Activated CD8-positive, alpha-beta memory T cell treated with anti-CD3 and anti-CD28 coated beads for 1 hour (primary cell): Measurements from ENCODE around the gene PWP1.
"Not testable (repeated sequence)": the region's sequence is repeated elsewhere in the genome, so short reads cannot be mapped to it uniquely, and the experiment has no call there.

Source experiments
- DNase-seq, 2 donors: peaks; one replicate each; pipeline ENCODE4 v3.0.0-alpha.2; 2020; ENCODE audit warnings: low read depth in 1 of 2; ENCODE audit errors: extremely low read depth in 1 of 2

Gene PWP1

DNA sequence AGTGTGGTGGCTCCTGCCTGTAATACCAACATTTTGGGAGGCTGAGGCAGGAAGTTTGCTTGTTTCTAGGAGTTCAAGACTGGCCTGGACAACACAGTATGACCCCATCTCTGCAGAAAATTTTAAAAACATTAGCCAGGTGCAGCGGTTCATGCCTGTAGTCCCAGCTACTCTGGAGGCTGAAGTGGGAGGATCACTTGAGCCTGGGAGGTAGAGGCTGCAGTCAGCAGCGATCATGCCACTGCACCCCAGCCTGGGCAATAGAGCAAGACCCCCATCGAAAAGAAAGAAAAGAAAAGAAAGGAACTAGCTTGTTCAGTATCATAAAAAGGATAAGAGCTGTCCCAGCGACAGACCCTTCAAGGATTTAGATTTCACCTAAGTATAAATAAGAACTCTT, 18.1 kb upstream of the PWP1 start:
- DNase-seq = no peak

DNA sequence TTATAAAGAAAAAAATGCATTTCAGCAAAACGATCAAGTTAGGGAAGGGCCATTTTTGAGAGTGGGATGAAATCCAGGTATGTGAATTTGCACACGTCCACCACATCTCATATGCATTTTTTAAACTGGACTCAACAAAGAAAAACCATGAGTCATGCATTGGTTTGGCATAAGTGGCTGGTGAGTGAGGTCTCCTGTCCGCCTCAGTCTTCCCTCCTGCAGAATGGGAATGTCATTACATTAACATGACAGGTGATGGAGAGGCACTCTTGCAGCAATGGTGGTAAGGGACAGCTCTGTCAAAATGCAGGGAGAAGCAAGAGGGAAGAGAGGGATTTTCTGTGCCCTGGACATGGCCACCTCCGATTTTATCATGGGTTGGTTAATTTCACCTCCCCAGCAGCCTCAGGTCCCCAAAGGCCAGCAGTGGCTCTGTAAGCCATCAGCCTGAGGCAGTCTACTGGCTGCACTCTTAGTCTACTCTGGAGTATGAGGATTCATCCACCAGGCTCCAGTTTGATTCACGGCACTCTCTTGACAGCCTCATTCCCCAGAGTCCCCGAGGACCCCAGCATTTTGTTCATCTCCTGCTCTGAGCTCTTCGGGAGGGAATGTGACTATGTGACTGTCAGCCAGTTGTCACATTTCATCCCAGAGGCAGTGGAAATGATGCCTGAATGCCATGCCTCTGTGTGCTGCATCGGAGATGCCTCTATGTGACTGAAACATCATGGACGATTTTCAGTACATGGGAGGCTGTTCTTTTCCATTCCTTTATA, 17.1 kb upstream of the PWP1 start:
- DNase-seq = no peak

- DNase-seq = no peak
Observed at GRCh38 chr12:107669946-107670345, 15.7 kb upstream of the PWP1 start.

- DNase-seq = no peak
Observed at GRCh38 chr12:107670999-107671643, 14.5 kb upstream of the PWP1 start.

- no peak for DNase-seq
Observed at GRCh38 chr12:107677671-107678070, 7.9 kb upstream of the PWP1 start.

DNA sequence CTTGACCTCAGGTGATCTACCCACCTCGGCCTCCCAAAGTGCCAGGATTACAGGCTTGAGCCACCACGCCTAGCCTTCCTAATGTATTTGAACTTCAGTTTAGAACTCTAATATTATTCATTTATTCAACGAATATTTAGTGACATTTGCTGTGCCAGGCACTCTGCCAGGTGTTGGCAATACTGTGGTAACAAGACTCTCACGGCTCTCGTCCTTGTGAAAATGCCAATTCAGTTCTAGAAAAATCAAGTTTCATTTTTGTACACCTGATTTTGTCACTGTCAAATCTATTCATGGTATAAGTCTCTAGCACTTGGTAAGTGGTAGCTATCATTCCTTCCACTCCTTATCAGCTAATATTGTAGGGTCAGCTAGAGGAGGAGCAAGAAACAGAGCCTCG, 6.3 kb upstream of the PWP1 start:
- DNase-seq = no peak

DNA sequence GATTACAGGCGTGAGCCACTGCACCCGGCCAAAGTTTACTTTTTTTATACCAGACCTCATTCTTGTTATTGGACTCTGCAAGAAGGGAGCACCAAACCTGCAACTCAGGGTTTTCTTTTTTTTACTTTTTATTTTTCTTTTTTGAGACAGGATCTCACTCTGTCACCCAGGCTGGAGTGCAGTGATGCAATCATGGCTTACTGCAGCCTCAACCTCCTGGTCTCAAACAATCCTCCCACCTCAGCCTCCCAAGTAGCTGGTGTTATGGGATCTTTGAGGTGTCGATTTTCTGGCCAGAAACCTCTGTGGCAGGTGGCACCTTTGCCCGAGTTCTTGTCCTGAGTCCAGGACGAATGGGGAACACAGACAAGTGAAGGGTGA, 4.2 kb upstream of the PWP1 start:
- DNase-seq = no peak

- DNase-seq = no peak
Observed at GRCh38 chr12:107681836-107682820, 3.5 kb upstream of the PWP1 start.

- no peak for DNase-seq
Observed at GRCh38 chr12:107684029-107684795, 1.4 kb upstream of the PWP1 start.

GRCh38 chr12:107684990-107685359, 624 bp upstream of the PWP1 start:
- no peak for DNase-seq

DNA sequence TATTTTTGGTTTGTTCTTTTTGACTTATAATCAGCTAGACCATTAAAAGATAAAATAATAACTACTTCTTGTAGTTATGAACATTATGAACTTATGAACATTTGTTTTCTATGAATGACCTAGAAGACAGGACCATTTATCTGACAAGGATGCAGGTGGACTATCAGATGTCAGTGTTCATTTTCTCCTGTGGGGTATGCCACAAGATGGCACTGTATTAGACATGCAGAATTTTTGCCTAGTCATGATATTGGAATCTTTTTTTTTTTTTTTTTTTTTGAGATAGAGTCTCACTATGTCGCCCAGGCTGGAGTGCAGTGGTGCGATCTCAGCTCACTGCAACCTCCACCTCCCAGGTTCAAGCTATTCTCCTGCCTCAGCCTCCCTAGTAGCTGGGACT, 10.2 kb downstream of the PWP1 start:
- not testable (repeated sequence) for DNase-seq

GRCh38 chr12:107702106-107702505, 16.5 kb downstream of the PWP1 start:
- DNase-seq = no peak

- no peak for DNase-seq
Observed at GRCh38 chr12:107704041-107704440, 18.4 kb downstream of the PWP1 start.

DNA sequence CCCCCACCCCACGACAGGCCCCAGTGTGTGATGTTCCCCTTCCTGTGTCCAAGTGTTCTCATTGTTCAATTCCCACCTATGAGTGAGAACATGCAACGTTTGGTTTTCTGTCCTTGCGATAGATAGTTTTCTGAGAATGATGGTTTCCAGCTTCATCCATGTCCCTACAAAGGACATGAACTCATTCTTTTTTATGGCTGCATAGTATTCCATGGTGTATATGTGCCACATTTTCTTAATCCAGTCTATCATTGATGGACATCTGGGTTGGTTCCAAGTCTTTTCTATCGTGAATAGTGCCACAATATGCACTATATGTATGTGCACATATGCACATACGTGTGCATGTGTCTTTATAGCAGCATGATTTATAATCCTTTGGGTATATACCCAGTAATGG, 19.9 kb downstream of the PWP1 start:
- not testable (repeated sequence) for DNase-seq

DNA sequence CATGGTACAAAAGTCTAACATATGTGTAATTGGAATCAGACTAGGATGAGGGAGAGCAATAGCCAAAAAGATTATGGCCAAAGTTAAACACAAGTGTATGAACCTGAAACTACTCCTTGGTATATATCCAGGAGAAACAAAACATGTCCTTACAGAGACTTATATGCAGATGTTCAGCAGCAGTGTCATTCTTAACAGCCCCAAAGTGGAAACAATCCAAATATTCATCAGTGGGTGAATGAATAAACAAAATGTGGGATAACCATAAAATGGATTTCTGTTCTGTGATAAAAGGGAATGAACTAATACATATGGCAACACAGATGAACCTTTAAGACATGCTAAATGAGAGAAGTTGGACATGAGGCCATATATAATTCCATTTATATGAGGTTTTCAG, 30.2 kb downstream of the PWP1 start:
- DNase-seq = no peak

- DNase-seq = no peak
Observed at GRCh38 chr12:107718606-107719005, 33.0 kb downstream of the PWP1 start.

DNA sequence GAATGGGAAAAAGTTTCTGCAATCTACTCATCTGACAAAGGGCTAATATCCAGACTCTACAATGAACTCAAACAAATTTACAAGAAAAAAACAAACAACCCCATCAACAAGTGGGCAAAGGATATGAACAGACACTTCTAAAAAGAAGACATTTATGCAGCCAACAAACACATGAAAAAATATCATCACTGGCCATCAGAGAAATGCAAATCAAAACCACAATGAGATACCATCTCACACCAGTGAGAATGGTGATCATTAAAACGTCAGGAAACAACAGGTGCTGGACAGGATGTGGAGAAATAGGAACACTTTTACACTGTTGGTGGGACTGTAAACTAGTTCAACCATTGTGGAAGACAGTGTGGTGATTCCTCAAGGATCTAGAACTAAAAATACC, 41.7 kb downstream of the PWP1 start:
- not testable (repeated sequence) for DNase-seq

DNA sequence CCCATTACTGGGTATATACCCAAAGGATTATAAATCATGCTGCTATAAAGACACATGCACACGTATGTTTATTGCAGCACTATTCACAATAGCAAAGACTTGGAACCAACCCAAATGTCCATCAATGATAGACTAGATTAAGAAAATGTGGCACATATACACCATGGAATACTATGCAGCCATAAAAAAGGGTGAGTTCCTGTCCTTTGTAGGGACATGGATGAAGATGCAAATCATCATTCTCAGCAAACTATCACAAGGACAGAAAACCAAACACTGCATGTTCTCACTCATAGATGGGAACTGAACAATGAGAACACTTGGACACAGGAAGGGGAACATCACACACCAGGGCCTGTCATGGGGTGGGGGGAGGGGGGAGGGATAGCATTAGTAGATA, 42.1 kb downstream of the PWP1 start:
- not testable (repeated sequence) for DNase-seq

GRCh38 chr12:107730618-107731341, 45.2 kb downstream of the PWP1 start:
- DNase-seq = no peak

DNA sequence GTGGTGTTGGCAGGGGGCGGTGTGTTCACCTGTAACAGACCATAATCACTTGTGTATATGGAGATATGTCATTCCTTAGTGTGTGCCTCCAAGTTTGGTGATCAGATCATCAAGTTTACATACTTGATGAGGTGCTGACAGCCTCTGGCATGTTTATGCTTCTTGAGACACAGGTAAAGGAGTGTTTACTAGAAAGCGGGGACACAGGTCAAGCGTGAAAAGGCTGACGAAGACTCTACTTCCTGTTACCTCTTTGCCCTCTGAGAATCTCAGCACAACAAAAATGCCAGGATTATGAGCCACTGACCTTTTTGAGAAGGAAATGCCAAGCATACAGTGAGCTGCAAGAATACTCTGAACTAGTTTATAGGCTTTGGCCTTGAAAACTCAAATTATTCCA, 45.8 kb downstream of the PWP1 start:
- no peak for DNase-seq
